Stimulated activated CD4-positive, alpha-beta T cell treated with anti-CD3 and anti-CD28 coated beads, Interleukin-15, amount 100 ng/mL, for 48 hours (primary cell): ENCODE measurements around the gene PDE9A.

Experiments
- DNase-seq, 2 donors: peaks; one replicate each; pipeline ENCODE4 v3.0.0-alpha.2; 2020; ENCODE audit warnings: low read depth in 2 of 2

Gene PDE9A

GRCh38 chr21:42671778-42672593 is 18.6 kb downstream of the PDE9A start:
- DNase-seq: no peak

- DNase-seq: no peak
These were observed 19.5 kb downstream of the PDE9A start for GRCh38 chr21:42672699-42673458.

GRCh38 chr21:42673633-42674328 is 20.4 kb downstream of the PDE9A start:
- DNase-seq: no peak

GRCh38 chr21:42674351-42674940 is 21.0 kb downstream of the PDE9A start:
- DNase-seq: no peak

- DNase-seq: no peak
These were observed 22.0 kb downstream of the PDE9A start for GRCh38 chr21:42675403-42675802.

GRCh38 chr21:42676808-42677207 is 23.4 kb downstream of the PDE9A start:
- DNase-seq: no peak

GRCh38 chr21:42677339-42678321 is 24.2 kb downstream of the PDE9A start:
- DNase-seq: no peak

GRCh38 chr21:42678618-42679295 is 25.3 kb downstream of the PDE9A start:
- no peak for DNase-seq

GRCh38 chr21:42679319-42680057 is 26.1 kb downstream of the PDE9A start:
- no peak for DNase-seq

GRCh38 chr21:42680058-42680330 is 26.6 kb downstream of the PDE9A start:
- DNase-seq: no peak

- DNase-seq: no peak
These were observed 27.0 kb downstream of the PDE9A start for GRCh38 chr21:42680429-42680828.

GRCh38 chr21:42681296-42682206 is 28.1 kb downstream of the PDE9A start:
- DNase-seq: peak in 1 of 2 donors; percentile 15

GRCh38 chr21:42682661-42683210 is 29.3 kb downstream of the PDE9A start:
- DNase-seq: no peak

GRCh38 chr21:42683371-42684108 is 30.1 kb downstream of the PDE9A start:
- DNase-seq: no peak

GRCh38 chr21:42684109-42684916 is 30.9 kb downstream of the PDE9A start:
- peak; percentile 27 to 37 for DNase-seq

GRCh38 chr21:42685036-42685435 is 31.6 kb downstream of the PDE9A start:
- DNase-seq: no peak

GRCh38 chr21:42685954-42686500 is 32.6 kb downstream of the PDE9A start:
- no peak for DNase-seq
